ENCODE data around the gene PKP1.

Gene PKP1

DNA sequence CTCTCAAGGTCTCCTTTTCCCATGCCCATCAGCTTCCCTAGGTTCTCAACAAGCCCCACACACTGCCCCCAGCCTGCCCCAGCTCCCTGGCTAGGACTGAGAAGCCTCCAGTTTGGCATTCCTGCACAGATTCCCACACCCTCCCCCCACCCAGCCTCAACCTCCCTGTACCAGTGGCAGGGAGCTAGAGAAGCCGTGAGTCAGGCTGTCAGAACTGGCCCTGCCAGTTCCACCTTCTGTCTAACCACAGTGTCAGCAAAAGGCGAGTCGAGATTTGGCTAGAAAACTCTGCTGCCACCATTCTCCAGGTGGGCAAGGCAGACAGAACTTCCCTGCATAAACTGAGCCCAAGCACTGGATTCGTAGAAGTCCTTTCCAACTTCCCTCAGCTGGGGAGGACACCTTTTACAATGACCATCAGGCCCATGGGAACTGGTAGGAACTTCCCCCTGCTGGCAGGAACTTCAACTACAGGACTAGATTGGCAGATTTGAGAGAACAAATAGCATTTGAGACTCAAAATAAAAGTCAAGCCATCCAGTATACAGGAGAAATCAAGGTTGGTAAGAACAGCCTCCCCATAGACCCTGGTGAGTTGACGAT is 63.1 kb downstream of the PKP1 start:
- H3K4me3 ChIP-seq (ENCODE audit: low read depth, low read length), result no peak overlapping the region
- DNase-seq (ENCODE audit: low read depth), result peak; percentile 68
- TF ChIP-seq, protein P1, sequence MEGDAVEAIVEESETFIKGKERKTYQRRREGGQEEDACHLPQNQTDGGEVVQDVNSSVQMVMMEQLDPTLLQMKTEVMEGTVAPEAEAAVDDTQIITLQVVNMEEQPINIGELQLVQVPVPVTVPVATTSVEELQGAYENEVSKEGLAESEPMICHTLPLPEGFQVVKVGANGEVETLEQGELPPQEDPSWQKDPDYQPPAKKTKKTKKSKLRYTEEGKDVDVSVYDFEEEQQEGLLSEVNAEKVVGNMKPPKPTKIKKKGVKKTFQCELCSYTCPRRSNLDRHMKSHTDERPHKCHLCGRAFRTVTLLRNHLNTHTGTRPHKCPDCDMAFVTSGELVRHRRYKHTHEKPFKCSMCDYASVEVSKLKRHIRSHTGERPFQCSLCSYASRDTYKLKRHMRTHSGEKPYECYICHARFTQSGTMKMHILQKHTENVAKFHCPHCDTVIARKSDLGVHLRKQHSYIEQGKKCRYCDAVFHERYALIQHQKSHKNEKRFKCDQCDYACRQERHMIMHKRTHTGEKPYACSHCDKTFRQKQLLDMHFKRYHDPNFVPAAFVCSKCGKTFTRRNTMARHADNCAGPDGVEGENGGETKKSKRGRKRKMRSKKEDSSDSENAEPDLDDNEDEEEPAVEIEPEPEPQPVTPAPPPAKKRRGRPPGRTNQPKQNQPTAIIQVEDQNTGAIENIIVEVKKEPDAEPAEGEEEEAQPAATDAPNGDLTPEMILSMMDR (IDR thresholded peaks at IDR 0.05; ENCODE audit: control insufficient read depth, extremely low read depth, insufficient read depth), result peak; percentile 78

- H3K4me3 ChIP-seq (ENCODE audit: low read depth, low read length), result no peak overlapping the region
- TF ChIP-seq, protein P1 (IDR thresholded peaks at IDR 0.05; ENCODE audit: control insufficient read depth, extremely low read depth, insufficient read depth), result no peak
- DNase-seq (ENCODE audit: low read depth), result no peak
Measured at GRCh38 chr1:201346987-201347386, 63.7 kb downstream of the PKP1 start.

GRCh38 chr1:201347498-201348210 is 64.3 kb downstream of the PKP1 start:
- TF ChIP-seq, protein P1 (IDR thresholded peaks at IDR 0.05; ENCODE audit: control insufficient read depth, extremely low read depth, insufficient read depth), result no peak
- H3K4me3 ChIP-seq (ENCODE audit: low read depth, low read length), result no peak overlapping the region
- no peak for DNase-seq (ENCODE audit: low read depth)

DNA sequence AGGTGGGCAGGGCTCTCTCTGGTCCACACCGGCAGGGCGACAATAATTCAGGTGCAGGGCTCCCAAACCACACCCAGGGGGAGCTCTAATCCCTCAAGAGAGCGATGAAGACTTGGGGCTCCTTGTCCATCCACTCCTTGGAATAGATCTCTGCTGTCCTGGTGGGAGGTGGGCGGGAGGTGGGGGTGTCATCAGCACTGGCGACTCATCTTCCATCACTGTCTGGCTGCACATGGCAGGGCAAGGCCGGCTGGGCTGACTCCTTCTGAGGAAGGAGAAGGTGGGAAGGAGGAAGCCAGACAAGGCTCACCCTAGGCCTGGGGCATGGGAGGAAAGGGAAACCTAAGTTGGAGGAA is 64.9 kb downstream of the PKP1 start:
- DNase-seq (ENCODE audit: low read depth), result peak; percentile 8
- TF ChIP-seq, protein P1 (IDR thresholded peaks at IDR 0.05; ENCODE audit: control insufficient read depth, extremely low read depth, insufficient read depth), result peak; percentile 52
- no peak overlapping the region for H3K4me3 ChIP-seq (ENCODE audit: low read depth, low read length)

GRCh38 chr1:201349092-201349491 is 65.8 kb downstream of the PKP1 start:
- no peak for DNase-seq (ENCODE audit: low read depth)
- TF ChIP-seq, protein P1 (IDR thresholded peaks at IDR 0.05; ENCODE audit: control insufficient read depth, extremely low read depth, insufficient read depth), result no peak
- H3K4me3 ChIP-seq (ENCODE audit: low read depth, low read length), result no peak overlapping the region

- TF ChIP-seq, protein P1 (IDR thresholded peaks at IDR 0.05; ENCODE audit: control insufficient read depth, extremely low read depth, insufficient read depth), result no peak
- no peak for DNase-seq (ENCODE audit: low read depth)
- H3K4me3 ChIP-seq (ENCODE audit: low read depth, low read length), result no peak overlapping the region
Measured at GRCh38 chr1:201350361-201350725, 67.0 kb downstream of the PKP1 start.

GRCh38 chr1:201350884-201351283 is 67.6 kb downstream of the PKP1 start:
- H3K4me3 ChIP-seq (ENCODE audit: low read depth, low read length), result no peak overlapping the region
- DNase-seq (ENCODE audit: low read depth), result no peak

More at GRCh38 chr1:201350884-201351283, 67.6 kb downstream of the PKP1 start:
- TF ChIP-seq, protein P1 (IDR thresholded peaks at IDR 0.05; ENCODE audit: control insufficient read depth, extremely low read depth, insufficient read depth), result no peak

Measured in LNCaP clone FGC (cell line).